Stimulated activated CD8-positive, alpha-beta memory T cell treated with anti-CD3 and anti-CD28 coated beads, Interleukin-12 subunit alpha, Interleukin-12 subunit beta, amount 100 ng/mL, for 24 hours (primary cell): ENCODE measurements around the gene KLHL6.

ENCODE experiments used
- DNase-seq: peaks from one replicate; pipeline ENCODE4 v3.0.0-alpha.2; 2020; ENCODE audit errors: extremely low read depth

KLHL6 gene

GRCh38 chr3:183564046-183564445 lies 8.5 kb upstream of the KLHL6 start:
- DNase-seq: no peak

GRCh38 chr3:183563536-183563874 lies 8.0 kb upstream of the KLHL6 start:
- no peak for DNase-seq

GRCh38 chr3:183560607-183561006 lies 5.1 kb upstream of the KLHL6 start:
- DNase-seq: no peak

- no peak for DNase-seq
Observed at GRCh38 chr3:183558495-183558894, 3.0 kb upstream of the KLHL6 start.

GRCh38 chr3:183556722-183557121 lies 1.2 kb upstream of the KLHL6 start:
- no peak for DNase-seq

- no peak for DNase-seq
Observed at GRCh38 chr3:183554377-183554776, 1.1 kb downstream of the KLHL6 start.

GRCh38 chr3:183553334-183554026 lies 2.0 kb downstream of the KLHL6 start:
- DNase-seq: no peak

- no peak for DNase-seq
Observed at GRCh38 chr3:183551930-183552329, 3.6 kb downstream of the KLHL6 start.

GRCh38 chr3:183548262-183548769 lies 7.2 kb downstream of the KLHL6 start:
- no peak for DNase-seq

GRCh38 chr3:183546625-183547024 lies 8.9 kb downstream of the KLHL6 start:
- DNase-seq: no peak

GRCh38 chr3:183545708-183546107 lies 9.8 kb downstream of the KLHL6 start:
- DNase-seq: no peak

- DNase-seq: no peak
Observed at GRCh38 chr3:183542355-183542754, 13.2 kb downstream of the KLHL6 start.

- DNase-seq: no peak
Observed at GRCh38 chr3:183541738-183542137, 13.8 kb downstream of the KLHL6 start.

GRCh38 chr3:183541235-183541655 lies 14.3 kb downstream of the KLHL6 start:
- no peak for DNase-seq

GRCh38 chr3:183540501-183541234 lies 14.8 kb downstream of the KLHL6 start:
- DNase-seq: no peak

GRCh38 chr3:183539811-183540210 lies 15.7 kb downstream of the KLHL6 start:
- DNase-seq: no peak

GRCh38 chr3:183538486-183538885 lies 17.0 kb downstream of the KLHL6 start:
- no peak for DNase-seq

- no peak for DNase-seq
Observed at GRCh38 chr3:183537295-183537730, 18.2 kb downstream of the KLHL6 start.

- DNase-seq: no peak
Observed at GRCh38 chr3:183536238-183536880, 19.1 kb downstream of the KLHL6 start.

GRCh38 chr3:183534249-183534648 lies 21.3 kb downstream of the KLHL6 start:
- DNase-seq: no peak

- DNase-seq: no peak
Observed at GRCh38 chr3:183533412-183534132, 21.9 kb downstream of the KLHL6 start.
